Activated naive CD4-positive, alpha-beta T cell treated with anti-CD3 and anti-CD28 coated beads, Interleukin-2, amount 10 ng/mL, durations not matched to agents 7 days and 5 days (primary cell): Measurements from ENCODE around the gene BBS1.

Experiments used
- CTCF ChIA-PET: fragments of 350-600 bp; sonication (Branson Sonifier 250); formaldehyde crosslinking; loops from one replicate; lab custom pipeline; 2021; ENCODE audit warnings: antibody characterized with exemption; lab: Charles Lee
- DNase-seq: peaks from one replicate; pipeline ENCODE4 v3.0.0-alpha.2; 2020
- H3K27ac Mint-ChIP-seq: one replicate; pipeline ENCODE4 v1.8.0; 2021; ENCODE audit warnings: mild to moderate bottlenecking, moderate library complexity, mixed read lengths
- H3K27me3 Mint-ChIP-seq: one replicate; pipeline ENCODE4 v1.8.0; 2021; ENCODE audit warnings: mild to moderate bottlenecking, mixed read lengths
- H3K36me3 Mint-ChIP-seq: one replicate; pipeline ENCODE4 v1.8.0; 2021; ENCODE audit warnings: mixed read lengths
- H3K4me1 Mint-ChIP-seq: one replicate; pipeline ENCODE4 v1.8.0; 2021; ENCODE audit warnings: mixed read lengths
- H3K4me3 Mint-ChIP-seq: one replicate; pipeline ENCODE4 v1.8.0; 2021; ENCODE audit warnings: mild to moderate bottlenecking, moderate library complexity, mixed read lengths
- H3K9me3 Mint-ChIP-seq: one replicate; pipeline ENCODE4 v1.8.0; 2021; ENCODE audit warnings: mixed read lengths

Gene BBS1

GRCh38 chr11:66559866-66560676 is 49.6 kb downstream of the BBS1 start:
- CTCF ChIA-PET: interaction anchor here (5.1 kb wide), 1 partner anchor 19 kb away, joined by 19 read pairs; no protein-coding TSS in a partner anchor
- H3K27me3 Mint-ChIP-seq: peaks cover 59% of the 10 kb centered on the region
- H3K4me1 Mint-ChIP-seq: peaks cover 3% of the 10 kb centered on the region
- H3K27ac Mint-ChIP-seq: no peak overlapping the region
- H3K4me3 Mint-ChIP-seq: no peak overlapping the region
- H3K36me3 Mint-ChIP-seq: no peaks in the 10 kb centered on the region
- DNase-seq: no peak
- no peaks in the 10 kb centered on the region for H3K9me3 Mint-ChIP-seq

GRCh38 chr11:66561178-66561974 is 50.9 kb downstream of the BBS1 start:
- CTCF ChIA-PET: interaction anchor here (5.1 kb wide), 1 partner anchor 17 kb away, joined by 19 read pairs; no protein-coding TSS in a partner anchor

GRCh38 chr11:66561975-66562248 is 51.5 kb downstream of the BBS1 start:
- Mint-ChIP-seq H3K4me3 (no peak overlapping the region), H3K4me1 (peaks cover 3% of the 10 kb centered on the region), H3K27ac (no peak overlapping the region), H3K27me3 (peaks cover 61% of the 10 kb centered on the region), H3K9me3 (no peaks in the 10 kb centered on the region), H3K36me3 (no peaks in the 10 kb centered on the region)
- CTCF ChIA-PET: interaction anchor here (5.1 kb wide), 1 partner anchor 17 kb away, joined by 19 read pairs; no protein-coding TSS in a partner anchor
- DNase-seq: no peak

More at GRCh38 chr11:66561178-66561974, 50.9 kb downstream of the BBS1 start:
- no peaks in the 10 kb centered on the region for H3K9me3 Mint-ChIP-seq
- H3K27ac Mint-ChIP-seq: no peak overlapping the region
- no peak for DNase-seq
- H3K27me3 Mint-ChIP-seq: peaks cover 59% of the 10 kb centered on the region
- H3K4me1 Mint-ChIP-seq: peaks cover 3% of the 10 kb centered on the region
- no peak overlapping the region for H3K4me3 Mint-ChIP-seq
- H3K36me3 Mint-ChIP-seq: no peaks in the 10 kb centered on the region

GRCh38 chr11:66562275-66562674 is 51.8 kb downstream of the BBS1 start:
- Mint-ChIP-seq H3K27ac (no peak overlapping the region), H3K36me3 (no peaks in the 10 kb centered on the region), H3K4me3 (no peak overlapping the region), H3K4me1 (peaks cover 3% of the 10 kb centered on the region), H3K9me3 (no peaks in the 10 kb centered on the region), H3K27me3 (peaks cover 61% of the 10 kb centered on the region)
- CTCF ChIA-PET: interaction anchor here (5.1 kb wide), 1 partner anchor 16 kb away, joined by 19 read pairs; no protein-coding TSS in a partner anchor
- DNase-seq: no peak

- no peaks in the 10 kb centered on the region for H3K36me3 Mint-ChIP-seq
- DNase-seq: no peak
- no peak overlapping the region for H3K27ac Mint-ChIP-seq
- no peak overlapping the region for H3K4me3 Mint-ChIP-seq
- peaks cover 61% of the 10 kb centered on the region for H3K27me3 Mint-ChIP-seq
- H3K4me1 Mint-ChIP-seq: peaks cover 6% of the 10 kb centered on the region
- H3K9me3 Mint-ChIP-seq: no peaks in the 10 kb centered on the region
- CTCF ChIA-PET: interaction anchor here (5.1 kb wide), 1 partner anchor 16 kb away, joined by 19 read pairs; no protein-coding TSS in a partner anchor
Measured at GRCh38 chr11:66562907-66563583, 52.6 kb downstream of the BBS1 start.

GRCh38 chr11:66563832-66564231 is 53.4 kb downstream of the BBS1 start:
- Mint-ChIP-seq H3K27me3 (peaks cover 61% of the 10 kb centered on the region), H3K4me1 (peaks cover 7% of the 10 kb centered on the region), H3K27ac (no peak overlapping the region), H3K4me3 (no peak overlapping the region), H3K9me3 (no peaks in the 10 kb centered on the region), H3K36me3 (no peaks in the 10 kb centered on the region)
- DNase-seq: no peak
- CTCF ChIA-PET: interaction anchor here (5.1 kb wide), 1 partner anchor 15 kb away, joined by 19 read pairs; no protein-coding TSS in a partner anchor

GRCh38 chr11:66564538-66564937 is 54.1 kb downstream of the BBS1 start:
- no peaks in the 10 kb centered on the region for H3K9me3 Mint-ChIP-seq
- H3K27me3 Mint-ChIP-seq: peaks cover 61% of the 10 kb centered on the region
- DNase-seq: no peak
- CTCF ChIA-PET: interaction anchor here (5.1 kb wide), 1 partner anchor 14 kb away, joined by 19 read pairs; no protein-coding TSS in a partner anchor
- no peak overlapping the region for H3K4me3 Mint-ChIP-seq
- H3K36me3 Mint-ChIP-seq: no peaks in the 10 kb centered on the region
- H3K4me1 Mint-ChIP-seq: peaks cover 5% of the 10 kb centered on the region
- no peak overlapping the region for H3K27ac Mint-ChIP-seq

GRCh38 chr11:66564984-66565383 is 54.5 kb downstream of the BBS1 start:
- CTCF ChIA-PET: no interaction called here
- no peak for DNase-seq

GRCh38 chr11:66566221-66566620 is 55.8 kb downstream of the BBS1 start:
- H3K27me3 Mint-ChIP-seq: peaks cover 56% of the 10 kb centered on the region
- H3K4me3 Mint-ChIP-seq: no peak overlapping the region
- no peak overlapping the region for H3K27ac Mint-ChIP-seq
- peaks cover 5% of the 10 kb centered on the region for H3K4me1 Mint-ChIP-seq
- DNase-seq: no peak
- H3K36me3 Mint-ChIP-seq: no peaks in the 10 kb centered on the region
- H3K9me3 Mint-ChIP-seq: no peaks in the 10 kb centered on the region
- CTCF ChIA-PET: no interaction called here

More at GRCh38 chr11:66564984-66565383, 54.5 kb downstream of the BBS1 start:
- peaks cover 5% of the 10 kb centered on the region for H3K4me1 Mint-ChIP-seq
- no peak overlapping the region for H3K4me3 Mint-ChIP-seq
- no peaks in the 10 kb centered on the region for H3K9me3 Mint-ChIP-seq
- no peak overlapping the region for H3K27ac Mint-ChIP-seq
- no peaks in the 10 kb centered on the region for H3K36me3 Mint-ChIP-seq
- peaks cover 58% of the 10 kb centered on the region for H3K27me3 Mint-ChIP-seq

- H3K36me3 Mint-ChIP-seq: no peaks in the 10 kb centered on the region
- peaks cover 52% of the 10 kb centered on the region for H3K27me3 Mint-ChIP-seq
- H3K9me3 Mint-ChIP-seq: no peaks in the 10 kb centered on the region
- H3K27ac Mint-ChIP-seq: no peak overlapping the region
- CTCF ChIA-PET: interaction anchor here (2.1 to 3.1 kb wide), 2 partner anchors 10 to 12 kb away, joined by 10 read pairs; no protein-coding TSS in a partner anchor
- DNase-seq: no peak
- H3K4me1 Mint-ChIP-seq: peaks cover 5% of the 10 kb centered on the region
- peak overlapping the region; percentile 62 for H3K4me3 Mint-ChIP-seq
Measured at GRCh38 chr11:66567787-66568123, 57.3 kb downstream of the BBS1 start.

- Mint-ChIP-seq H3K36me3 (no peaks in the 10 kb centered on the region), H3K9me3 (no peaks in the 10 kb centered on the region), H3K27me3 (peaks cover 52% of the 10 kb centered on the region), H3K4me1 (peaks cover 5% of the 10 kb centered on the region), H3K4me3 (peak within 1 kb of the TSS; percentile 69), H3K27ac (no peak within 1 kb of the TSS)
- CTCF ChIA-PET: interaction anchor here (0.6 to 3.1 kb wide), 4 partner anchors 9 to 160 kb away, joined by 3 to 10 read pairs (median 7); no protein-coding TSS in a partner anchor
- peak; percentile 82 for DNase-seq
Measured at GRCh38 chr11:66568124-66568916, 57.9 kb downstream of the BBS1 start, which contains the start of gene CTSF. Gene CTSF (minus strand): TSS chr11:66568606. CDS start chr11:66568486, 120 bp downstream.

GRCh38 chr11:66569076-66569475 is 58.6 kb downstream of the BBS1 start:
- Mint-ChIP-seq H3K36me3 (no peaks in the 10 kb centered on the region), H3K27me3 (peaks cover 60% of the 10 kb centered on the region)
- CTCF ChIA-PET: interaction anchor here (0.7 to 3.1 kb wide), 4 partner anchors 9 to 160 kb away, joined by 3 to 10 read pairs (median 7); no protein-coding TSS in a partner anchor

More at GRCh38 chr11:66569076-66569475, 58.6 kb downstream of the BBS1 start:
- H3K9me3 Mint-ChIP-seq: no peaks in the 10 kb centered on the region
- H3K4me1 Mint-ChIP-seq: peaks cover 5% of the 10 kb centered on the region
- no peak overlapping the region for H3K27ac Mint-ChIP-seq
- DNase-seq: no peak
- H3K4me3 Mint-ChIP-seq: no peak overlapping the region
